ENCODE data around the gene SLC25A45. TPM values are rescaled to one million over a fixed set of nuclear protein-coding genes. Genes with fewer than 3 reads are reported as not detected.

Gene SLC25A45
- polyA plus RNA-seq, 1 of the 3 experiments (the other 2 are of a cell fraction), result 3.6 TPM

GRCh38 chr11:65356394-65356972, 26.0 kb downstream of the SLC25A45 start (continued):
- TF ChIP-seq IRF3 (IDR thresholded peaks at IDR 0.05; ENCODE audit: low read depth, low read length) (no peak), ELF1 (IDR thresholded peaks at IDR 0.05) (no peak)

GRCh38 chr11:65355776-65356393, 26.6 kb downstream of the SLC25A45 start:
- DNase-seq, result no peak

GRCh38 chr11:65355013-65355775, 27.3 kb downstream of the SLC25A45 start:
- Histone ChIP-seq H2AFZ (ENCODE audit: low read depth) (peak overlapping the region; percentile 78; the same call in 1 of the 2 replicates), H3K4me2 (peak overlapping the region; percentile 89; the same call in 1 of the 2 replicates), H4K20me1 (ENCODE audit: insufficient read depth) (no peaks in the 10 kb centered on the region), H3K27me3 (ENCODE audit: insufficient read depth) (no peaks in the 10 kb centered on the region), H3K9ac (peak overlapping the region; percentile 51; the same call in 1 of the 2 replicates), H3K9me3 (no peaks in the 10 kb centered on the region), H3K36me3 (replicated peaks in 1 of 2; ENCODE audit: control insufficient read depth in 1 of 2, insufficient read depth in 2 of 2, low read length in 1 of 2) (peaks cover 10 to 27% of the 10 kb centered on the region in 2 experiments), H3K4me3 (ENCODE audit: low read depth in 2 of 2, low read length in 1 of 2) (peak overlapping the region; percentile 71 to 74), H3K27ac (ENCODE audit: low read depth in 2 of 2, low read length in 1 of 2) (peak overlapping the region in 1 of 2 experiments; percentile 63; a peak in 2 of 4 replicates), H3K9me2 (no peaks in the 10 kb centered on the region), H3K79me2 (ENCODE audit: insufficient read depth) (no peaks in the 10 kb centered on the region), H3K4me1 (ENCODE audit: control insufficient read depth in 1 of 2, insufficient read depth in 2 of 2, low read depth in 1 of 2, low read length in 1 of 2) (peaks cover 0 to 20% of the 10 kb centered on the region in 2 experiments; a peak in 1 of 4 replicates), H3F3A (replicated peaks; ENCODE audit: insufficient read depth) (peaks cover 35% of the 10 kb centered on the region)
- ChIA-PET CTCF (interaction anchor here (0.6 to 2.5 kb wide), 12 partner anchors 10 to 243 kb away, joined by 3 to 10 read pairs (median 4); no protein-coding TSS in a partner anchor), POLR2A (interaction anchor here (0.6 to 3.2 kb wide), 4 partner anchors 22 to 144 kb away, joined by 4 to 13 read pairs (median 5); partner anchors contain the start of genes DPF2, MALAT1 and NEAT1)
- peak; percentile 87 for DNase-seq
- WGBS (ENCODE audit: low lambda C conversion rate), result 26% methylated on average over 30 of the region's 47 CpGs
- TF ChIP-seq TCF12 (IDR thresholded peaks at IDR 0.05) (no peak), GATA2 (CRISPR knock-in tag; IDR thresholded peaks at IDR 0.05) (peak; percentile 58; the same call in 1 of the 2 replicates), FOSL2 (IDR thresholded peaks at IDR 0.05; ENCODE audit: borderline replicate concordance, low read depth) (no peak), SIN3A (IDR thresholded peaks at IDR 0.05; ENCODE audit: borderline replicate concordance, low read depth, low read length) (no peak)

More at GRCh38 chr11:65355776-65356393, 26.6 kb downstream of the SLC25A45 start:
- Histone ChIP-seq H3K79me2 (ENCODE audit: insufficient read depth) (no peaks in the 10 kb centered on the region), H3K27ac (ENCODE audit: low read depth in 2 of 2, low read length in 1 of 2) (peak overlapping the region in 1 of 2 experiments; percentile 12; a peak in 1 of 4 replicates), H2AFZ (ENCODE audit: low read depth) (no peak overlapping the region), H3K9me3 (no peaks in the 10 kb centered on the region), H3F3A (replicated peaks; ENCODE audit: insufficient read depth) (peaks cover 34% of the 10 kb centered on the region), H3K27me3 (ENCODE audit: insufficient read depth) (no peaks in the 10 kb centered on the region), H3K4me2 (no peak overlapping the region), H3K4me3 (ENCODE audit: low read depth in 2 of 2, low read length in 1 of 2) (no peak overlapping the region; a peak in 1 of 4 replicates), H3K4me1 (ENCODE audit: control insufficient read depth in 1 of 2, insufficient read depth in 2 of 2, low read depth in 1 of 2, low read length in 1 of 2) (peaks cover 0 to 20% of the 10 kb centered on the region in 2 experiments; a peak in 1 of 4 replicates), H3K9ac (no peak overlapping the region), H4K20me1 (ENCODE audit: insufficient read depth) (no peaks in the 10 kb centered on the region), H3K9me2 (no peaks in the 10 kb centered on the region), H3K36me3 (replicated peaks in 1 of 2; ENCODE audit: control insufficient read depth in 1 of 2, insufficient read depth in 2 of 2, low read length in 1 of 2) (peaks cover 10 to 25% of the 10 kb centered on the region in 2 experiments)
- TF ChIP-seq TCF12 (IDR thresholded peaks at IDR 0.05) (no peak), MXI1 (IDR thresholded peaks at IDR 0.05; ENCODE audit: low read depth, low read length) (no peak), USF2 (IDR thresholded peaks at IDR 0.05; ENCODE audit: borderline replicate concordance, low read depth, low read length) (no peak), TEAD4 (IDR thresholded peaks at IDR 0.05; ENCODE audit: borderline replicate concordance, insufficient read depth) (no peak), CHD2 (IDR thresholded peaks at IDR 0.05; ENCODE audit: low read length, partially characterized antibody) (no peak), RAD21 (IDR thresholded peaks at IDR 0.05; ENCODE audit: low read length) (no peak), MEF2A (IDR thresholded peaks at IDR 0.05; ENCODE audit: borderline replicate concordance, low read depth) (no peak)
- CTCF ChIA-PET, result interaction anchor here (0.6 to 2.5 kb wide), 14 partner anchors 10 to 244 kb away, joined by 3 to 10 read pairs (median 4); no protein-coding TSS in a partner anchor
- 96% methylated on average over 23 of the region's 35 CpGs for WGBS (ENCODE audit: low lambda C conversion rate)
- POLR2A ChIA-PET, result interaction anchor here (0.6 to 3.2 kb wide), 4 partner anchors 22 to 143 kb away, joined by 4 to 13 read pairs (median 5); partner anchors contain the start of genes DPF2, MALAT1 and NEAT1

Measured in SK-N-SH (cell line).